SIG-M5 (cell line): ENCODE data around the gene HUWE1.
"Not testable (repeated sequence)": the region's sequence is repeated elsewhere in the genome, so short reads cannot be mapped to it uniquely, and the experiment has no call there.

Source experiments
- DNase-seq: peaks from one replicate; lab custom pipeline; 2025; lab: John Stamatoyannopoulos, UW

The HUWE1 gene

DNA sequence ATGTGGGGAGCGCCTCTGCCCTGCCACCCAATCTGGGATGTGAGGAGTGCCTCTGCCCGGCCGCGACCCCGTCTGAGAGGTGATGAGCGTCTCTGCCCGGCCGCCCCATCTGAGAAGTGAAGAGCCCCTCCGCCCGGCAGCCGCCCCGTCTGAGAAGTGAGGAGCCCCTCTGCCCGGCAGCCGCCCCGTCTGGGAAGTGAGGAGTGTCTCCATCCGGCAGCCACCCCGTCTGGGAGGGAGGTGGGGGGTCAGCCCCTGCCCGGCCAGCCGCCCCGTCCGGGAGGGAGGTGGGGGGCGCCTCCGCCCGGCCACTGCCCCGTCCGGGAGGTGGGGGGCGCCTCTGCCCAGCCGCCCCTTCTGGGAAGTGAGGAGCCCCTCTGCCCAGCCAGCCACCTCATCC is 182.5 kb downstream of the HUWE1 start:
- not testable (repeated sequence) for DNase-seq

DNA sequence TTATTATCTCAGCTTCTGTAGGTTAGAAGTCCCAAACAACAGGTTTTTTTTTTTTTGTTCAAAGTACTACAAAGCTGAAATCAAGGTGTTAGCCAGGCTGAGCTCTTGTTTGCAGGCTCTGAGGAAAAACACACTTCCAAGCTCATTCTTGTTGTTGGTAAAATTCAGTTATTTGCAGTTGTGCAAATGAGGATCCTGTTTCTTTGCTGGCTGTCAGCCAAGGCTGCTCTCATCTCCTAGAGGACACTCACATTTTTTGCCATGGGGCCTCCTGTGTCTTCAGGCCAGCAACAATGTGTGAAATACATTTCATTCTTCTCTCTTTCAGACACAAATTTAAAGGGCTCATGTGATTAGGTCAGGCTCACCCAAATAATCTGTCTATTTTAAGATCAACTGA is 192.1 kb downstream of the HUWE1 start:
- no peak for DNase-seq

DNA sequence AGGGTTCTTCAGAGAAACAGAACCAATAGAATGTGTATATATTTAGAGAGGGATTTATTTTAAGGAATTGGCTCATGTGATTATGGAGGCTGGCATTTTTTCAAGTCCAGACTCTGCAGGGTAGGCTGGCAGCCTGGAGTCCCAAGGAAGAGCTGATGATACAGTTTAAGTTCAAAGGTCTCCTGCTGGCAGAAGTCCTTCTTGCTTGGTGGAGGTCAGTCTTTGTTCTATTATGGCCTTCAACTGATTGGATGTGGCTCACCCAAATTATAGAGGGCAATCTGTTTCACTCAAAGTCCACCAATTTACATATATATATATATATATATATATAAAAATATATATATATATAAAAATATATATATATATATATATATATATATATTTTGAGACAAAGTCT is 200.2 kb downstream of the HUWE1 start:
- DNase-seq, result no peak

DNA sequence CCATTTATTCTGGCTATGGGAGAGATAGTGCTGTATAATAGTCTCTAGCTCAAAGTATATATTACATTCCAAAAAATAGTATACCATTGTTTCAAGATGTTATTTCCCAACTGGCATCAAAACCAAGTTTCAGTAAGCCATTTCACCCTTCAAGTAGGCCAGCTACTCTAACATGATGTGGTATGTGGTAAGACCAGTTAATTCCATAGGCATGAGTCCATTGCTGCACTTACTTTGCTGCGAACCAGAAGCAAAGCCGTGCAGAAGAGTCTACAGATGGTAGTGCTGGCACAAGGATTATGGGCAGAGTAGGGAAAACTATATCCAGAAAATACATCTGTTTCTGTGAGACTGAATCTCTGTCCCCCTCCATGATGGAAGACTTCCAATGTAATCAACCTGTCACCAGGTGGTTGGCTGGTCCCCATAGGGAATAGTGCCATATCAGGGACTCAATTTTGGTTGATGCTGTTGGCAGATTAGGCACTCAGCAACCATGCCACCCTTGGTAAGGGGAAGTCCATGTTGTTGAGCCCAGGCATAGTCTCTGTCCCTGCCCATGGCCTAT is 202.6 kb downstream of the HUWE1 start:
- DNase-seq, result no peak

DNA sequence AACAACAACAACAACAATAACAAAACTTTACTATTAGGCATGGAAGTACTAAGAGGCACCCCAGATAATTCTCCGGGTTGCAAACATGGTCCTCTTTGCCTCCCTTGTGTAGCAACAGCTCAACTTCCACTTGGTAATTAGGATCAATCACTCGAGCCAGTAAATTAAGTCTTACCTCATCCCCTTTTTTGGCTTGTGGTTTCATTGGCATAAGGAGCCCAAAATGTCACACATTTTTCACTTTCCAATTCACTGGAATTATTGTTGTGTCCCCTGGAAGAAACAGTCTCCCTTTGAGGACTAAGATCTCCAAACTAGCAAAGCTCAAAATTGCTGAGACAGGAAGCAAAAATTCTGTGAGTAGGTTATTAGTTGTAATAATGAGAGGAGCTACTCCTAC is 203.1 kb downstream of the HUWE1 start:
- no peak for DNase-seq
